Bronchial epithelial cell (primary cell): Measurements from ENCODE around the gene FAM25G. TPM values are rescaled to one million over a fixed set of nuclear protein-coding genes. Genes with fewer than 3 reads are reported as not detected.
"Not testable (repeated sequence)": the region's sequence is repeated elsewhere in the genome, so short reads cannot be mapped to it uniquely, and the experiment has no call there.

Experiments
- DNase-seq: peaks from one replicate; pipeline ENCODE4 v3.0.0-alpha.2; 2010; ENCODE audit warnings: low read depth
- FAIRE-seq: peaks from 2 replicates; lab custom pipeline; 2011; peaks lifted over from hg19 to GRCh38; lab: Jason Lieb, UNC
- H3K27me3 ChIP-seq: 2 replicates; pipeline ENCODE4 v1.5.1; 2011; ENCODE audit warnings: low read length; ENCODE audit not compliant: control insufficient read depth, insufficient read depth
- H3K36me3 ChIP-seq: 2 replicates; pipeline ENCODE4 v1.5.1; 2011; ENCODE audit warnings: low read length; ENCODE audit not compliant: control insufficient read depth, insufficient read depth
- H3K4me3 ChIP-seq: 2 replicates; pipeline ENCODE4 v1.5.1; 2011; ENCODE audit warnings: mild to moderate bottlenecking, low read depth, low read length, control low read depth
- total RNA-seq: library from RNA; depleted of rRNA; stranded (reverse); fragments of >200 nt; gene quantifications from 2 replicates; pipeline ENCODE4 v1.2.1, GENCODE V29; 2014

The FAM25G gene
- total RNA-seq, result 1.4 TPM in 1 of 2 replicates, not detected in the other

DNA sequence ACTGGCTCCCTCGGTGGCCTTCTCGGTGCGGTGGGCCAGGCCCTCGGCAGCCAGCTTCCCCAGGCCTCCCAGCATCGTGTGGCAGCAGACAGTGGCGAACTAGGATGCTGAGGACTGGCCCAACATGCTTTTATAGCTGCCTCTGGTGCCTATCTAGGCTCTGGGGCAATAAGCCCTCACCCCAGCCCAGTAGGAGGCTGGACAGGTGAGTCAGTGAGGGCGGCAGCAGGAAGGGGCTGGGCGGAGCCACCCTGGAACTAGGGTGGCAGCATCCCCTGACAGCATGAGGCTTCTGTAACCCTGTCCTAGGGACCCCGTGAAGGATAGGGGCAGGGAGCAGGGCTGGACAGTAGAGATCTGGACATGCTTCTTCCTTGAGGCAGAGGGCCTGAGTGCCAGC is at the start of gene FAM25G:
TSS of gene FAM25G (minus strand) at position 101 of the 400 bp plus-strand sequence. CDS start at position 75, 26 bp downstream.
- not testable (repeated sequence) for FAIRE-seq, DNase-seq, H3K27me3 ChIP-seq, H3K36me3 ChIP-seq, H3K4me3 ChIP-seq

GRCh38 chr10:47536430-47536829 is 44.9 kb upstream of the FAM25G start:
- FAIRE-seq, H3K36me3 ChIP-seq, H3K27me3 ChIP-seq, DNase-seq, H3K4me3 ChIP-seq: not testable (repeated sequence)

GRCh38 chr10:47523475-47523874 is 32.0 kb upstream of the FAM25G start, which contains the start of gene AGAP9:
TSS of gene AGAP9 (minus strand) at chr10:47523638. CDS start at chr10:47523526, 112 bp downstream.
- H3K4me3 ChIP-seq, H3K27me3 ChIP-seq, H3K36me3 ChIP-seq, DNase-seq, FAIRE-seq: not testable (repeated sequence)

GRCh38 chr10:47502313-47502712 is 10.8 kb upstream of the FAM25G start:
- not testable (repeated sequence) for FAIRE-seq, H3K4me3 ChIP-seq, DNase-seq, H3K36me3 ChIP-seq, H3K27me3 ChIP-seq

- DNase-seq, FAIRE-seq, H3K4me3 ChIP-seq, H3K36me3 ChIP-seq, H3K27me3 ChIP-seq: not testable (repeated sequence)
These were observed 2.7 kb upstream of the FAM25G start for GRCh38 chr10:47494226-47494625.

DNA sequence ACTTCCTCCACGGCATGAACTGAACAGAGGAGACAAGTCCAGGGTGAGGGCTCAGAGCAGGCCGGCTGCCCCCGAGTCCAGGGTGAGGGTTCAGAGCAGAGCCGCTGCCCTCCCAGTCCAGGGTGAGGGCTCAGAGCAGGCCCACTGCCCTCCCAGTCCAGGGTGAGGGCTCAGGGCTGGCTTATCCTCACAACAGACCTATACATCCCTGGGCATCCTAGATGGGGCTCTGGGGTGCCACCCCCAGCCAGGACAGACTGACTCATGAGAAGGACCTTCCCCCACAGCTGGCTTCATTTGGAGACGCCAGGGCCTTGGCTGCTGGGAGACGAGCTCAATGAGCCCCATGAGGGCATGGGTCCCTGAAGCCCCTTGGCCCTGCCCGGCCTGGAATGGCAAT is 1.9 kb downstream of the FAM25G start:
- FAIRE-seq, H3K27me3 ChIP-seq, H3K36me3 ChIP-seq, H3K4me3 ChIP-seq, DNase-seq: not testable (repeated sequence)

GRCh38 chr10:47485943-47486342 is 5.6 kb downstream of the FAM25G start:
- not testable (repeated sequence) for H3K4me3 ChIP-seq, H3K36me3 ChIP-seq, H3K27me3 ChIP-seq, FAIRE-seq
- peak; percentile 64 for DNase-seq

- not testable (repeated sequence) for H3K27me3 ChIP-seq
These were observed 6.7 kb downstream of the FAM25G start for GRCh38 chr10:47484786-47485185.

GRCh38 chr10:47483923-47484322 is 7.6 kb downstream of the FAM25G start, which contains the start of gene ANXA8:
TSS of gene ANXA8 (minus strand) at chr10:47484115. CDS start at chr10:47483933, 182 bp downstream.
- H3K27me3 ChIP-seq, FAIRE-seq, H3K36me3 ChIP-seq: not testable (repeated sequence)
- peak within 1 kb of the TSS; percentile 41 for H3K4me3 ChIP-seq
- peak; percentile 77 for DNase-seq

More at GRCh38 chr10:47484786-47485185, 6.7 kb downstream of the FAM25G start:
- H3K4me3 ChIP-seq, H3K36me3 ChIP-seq, FAIRE-seq, DNase-seq: not testable (repeated sequence)

- FAIRE-seq, H3K36me3 ChIP-seq, H3K4me3 ChIP-seq, H3K27me3 ChIP-seq, DNase-seq: not testable (repeated sequence)
These were observed 9.1 kb downstream of the FAM25G start for GRCh38 chr10:47482367-47482766.

DNA sequence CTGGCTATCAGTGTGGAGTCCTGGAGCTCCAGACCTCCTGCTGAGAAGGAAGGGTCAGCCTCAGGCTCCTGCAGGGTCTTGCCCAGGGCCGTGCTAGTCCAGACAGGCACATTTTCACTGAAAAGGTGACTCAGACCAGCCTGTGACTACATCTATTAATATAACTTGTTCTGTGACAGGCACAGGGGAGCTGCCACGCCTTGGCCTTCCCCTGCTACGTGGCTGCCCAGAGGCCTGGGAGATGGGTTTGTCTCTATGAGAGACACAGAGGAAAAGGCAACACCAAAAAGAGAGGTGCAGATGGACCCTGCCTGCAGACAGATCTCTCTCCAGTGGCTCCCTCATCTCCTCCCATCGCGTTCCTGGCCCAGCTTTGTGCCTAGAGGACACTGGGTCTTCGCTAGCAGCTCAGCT is 9.7 kb downstream of the FAM25G start:
- not testable (repeated sequence) for FAIRE-seq, H3K27me3 ChIP-seq, H3K36me3 ChIP-seq
- peak; percentile 45 for DNase-seq
- peak overlapping the region; percentile 16 for H3K4me3 ChIP-seq

DNA sequence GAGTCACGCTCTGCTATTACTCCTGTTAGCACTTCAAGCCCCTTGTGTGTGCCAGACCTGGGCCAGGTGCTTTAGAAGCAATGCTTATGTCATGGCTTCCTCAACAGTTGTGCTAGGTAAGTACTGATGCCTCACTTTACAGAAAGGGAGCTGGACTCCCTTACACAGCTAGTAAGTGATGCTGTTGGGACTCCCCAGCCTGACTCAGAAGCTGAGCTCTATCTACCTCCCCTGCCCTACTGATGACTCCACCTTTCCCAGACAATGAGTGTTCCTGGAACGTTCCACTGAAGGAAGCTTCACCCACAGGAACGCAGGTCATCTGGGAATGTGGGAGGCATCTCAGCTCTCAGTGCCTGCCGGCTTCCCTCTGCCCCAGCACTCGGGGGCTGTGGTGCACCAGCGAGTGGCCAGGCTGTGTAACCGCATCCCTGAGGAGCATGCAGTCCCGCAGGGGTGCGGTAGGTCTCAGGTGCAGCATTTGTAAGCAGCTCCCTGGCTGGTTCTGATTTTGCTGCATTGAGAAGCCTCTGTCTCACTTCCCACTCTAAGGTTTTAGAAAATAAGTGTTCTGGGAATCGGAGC is 10.2 kb downstream of the FAM25G start:
- H3K27me3 ChIP-seq, H3K36me3 ChIP-seq, FAIRE-seq: not testable (repeated sequence)
- peak overlapping the region; percentile 20 for H3K4me3 ChIP-seq
- peak; percentile 69 for DNase-seq

DNA sequence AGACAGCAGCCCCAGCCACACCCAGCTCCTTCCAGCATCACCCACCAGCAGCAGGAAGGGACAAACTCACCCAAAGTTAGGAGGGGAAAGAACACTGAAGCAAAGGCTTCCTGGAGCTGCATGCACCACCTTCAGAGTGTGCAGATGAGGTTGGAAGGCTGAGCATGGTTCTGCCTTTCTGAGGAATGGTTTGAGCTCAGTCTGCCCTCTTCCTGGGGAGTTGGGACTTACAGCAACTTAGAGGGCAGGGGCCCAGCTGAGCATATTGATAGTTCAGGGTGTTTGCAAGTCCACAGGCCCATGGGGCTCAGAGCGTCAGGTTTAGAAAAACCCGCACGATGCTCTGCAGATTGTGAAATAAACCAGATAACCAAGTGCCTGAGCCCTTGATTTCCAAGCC is 11.4 kb downstream of the FAM25G start:
- FAIRE-seq, DNase-seq, H3K36me3 ChIP-seq, H3K4me3 ChIP-seq, H3K27me3 ChIP-seq: not testable (repeated sequence)

- not testable (repeated sequence) for FAIRE-seq, DNase-seq, H3K4me3 ChIP-seq, H3K36me3 ChIP-seq, H3K27me3 ChIP-seq
These were observed 13.4 kb downstream of the FAM25G start for GRCh38 chr10:47478114-47478513.

DNA sequence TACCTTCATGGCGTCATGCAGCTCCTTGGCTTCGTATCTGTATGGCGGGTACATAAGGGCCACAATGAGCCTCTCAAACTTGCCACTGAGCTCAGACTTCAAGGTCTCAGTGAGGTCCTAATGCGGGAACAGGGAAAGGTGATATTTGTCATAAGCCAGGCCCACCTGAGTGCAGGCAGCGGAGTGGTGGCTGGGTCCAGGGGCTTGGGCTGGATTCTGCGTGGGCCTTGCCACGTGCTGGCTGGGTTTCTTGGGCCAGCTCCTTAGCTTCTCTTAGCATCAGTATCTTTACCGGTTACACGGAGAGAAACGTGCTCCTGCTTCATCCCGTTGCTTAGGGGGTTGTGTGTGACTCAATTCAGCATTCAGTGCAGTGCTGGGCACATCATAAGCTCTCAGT is 14.4 kb downstream of the FAM25G start:
- DNase-seq, FAIRE-seq, H3K36me3 ChIP-seq, H3K27me3 ChIP-seq, H3K4me3 ChIP-seq: not testable (repeated sequence)
